LNCAP (cell line): Measurements from ENCODE around the gene CAMKMT.
A peak's percentile ranks its signal among the peaks of the same experiment; 100 is the strongest.

Experiments used
- CTCF ChIP-seq: fragments of 450-650 bp; IDR thresholded peaks from 2 replicates; pipeline ENCODE4 v1.5.1; 2017; ENCODE audit warnings: mild to moderate bottlenecking

Gene CAMKMT

GRCh38 chr2:44326548-44327264, 35.0 kb upstream of the CAMKMT start:
- no peak for TF ChIP-seq CTCF

- no peak for TF ChIP-seq CTCF
Observed at GRCh38 chr2:44328750-44329149, 33.0 kb upstream of the CAMKMT start.

- TF ChIP-seq CTCF: no peak
Observed at GRCh38 chr2:44329343-44329742, 32.4 kb upstream of the CAMKMT start.

GRCh38 chr2:44330801-44331200, 30.9 kb upstream of the CAMKMT start:
- no peak for TF ChIP-seq CTCF

GRCh38 chr2:44333994-44334393, 27.8 kb upstream of the CAMKMT start:
- TF ChIP-seq CTCF: no peak

- TF ChIP-seq CTCF: no peak
Observed at GRCh38 chr2:44335806-44336538, 25.8 kb upstream of the CAMKMT start.

GRCh38 chr2:44342854-44343253, 18.9 kb upstream of the CAMKMT start:
- TF ChIP-seq CTCF: peak; percentile 31; the same call in 1 of the 2 replicates
